Measurements from ENCODE around the gene WDR64.

WDR64 gene

DNA sequence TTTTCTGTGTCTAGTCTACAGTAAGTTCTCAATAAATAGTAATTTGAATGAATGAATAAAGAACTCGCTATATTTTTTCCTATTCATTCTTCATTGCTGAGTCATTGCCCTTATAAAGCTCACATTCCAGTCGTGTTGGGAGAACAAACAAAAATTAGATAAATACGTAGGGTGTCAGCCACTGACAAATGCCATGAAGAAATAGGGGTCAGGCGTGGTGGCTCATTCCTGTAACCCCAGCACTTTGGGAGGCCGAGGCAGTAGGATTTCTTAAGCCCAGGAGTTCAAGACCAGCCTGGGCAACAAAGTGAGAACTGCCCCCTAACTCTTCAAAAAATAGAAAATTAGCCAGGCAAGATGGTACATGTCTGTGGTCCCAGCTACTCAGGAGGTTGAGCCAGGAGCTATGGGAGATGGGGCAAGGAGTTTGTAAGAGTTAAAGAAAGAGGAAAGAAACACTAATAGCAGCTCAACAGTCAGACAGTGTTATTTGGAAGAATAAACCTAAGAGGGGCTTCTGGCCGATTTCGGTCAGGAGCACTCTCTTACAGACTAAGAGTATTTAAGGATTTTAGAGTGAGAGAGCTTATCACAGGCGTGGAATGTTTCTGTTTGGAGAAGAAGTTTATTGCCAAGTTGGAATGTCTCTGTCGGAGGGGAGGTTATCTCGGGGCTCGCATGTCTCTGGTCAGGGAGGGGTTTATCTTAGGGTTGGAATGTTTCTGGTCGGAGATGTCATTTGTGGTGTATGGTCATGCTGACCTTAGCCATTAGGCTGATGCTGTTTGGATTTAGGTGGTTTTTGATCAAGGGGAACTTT lies 10.1 kb upstream of the WDR64 start:
- no peaks in the 10 kb centered on the region for H3K9me3 ChIP-seq (ENCODE audit: insufficient read depth, low read length, severe bottlenecking)
- peaks cover 30% of the 10 kb centered on the region for H3K79me2 ChIP-seq (ENCODE audit: insufficient read depth, low read length)
- H3K27ac ChIP-seq (ENCODE audit: low read length), result no peak overlapping the region
- peaks cover 28% of the 10 kb centered on the region for H3K4me1 ChIP-seq (ENCODE audit: insufficient read depth, low read length)
- H3K36me3 ChIP-seq (ENCODE audit: insufficient read depth, low read length), result peaks cover 5% of the 10 kb centered on the region
- no peaks in the 10 kb centered on the region for H3K27me3 ChIP-seq (ENCODE audit: insufficient read depth, low read length, poor library complexity)
- TF ChIP-seq EZH2 (IDR thresholded peaks at IDR 0.05; ENCODE audit: borderline replicate concordance, low read depth, low read length, severe bottlenecking) (no peak), CTCF (IDR thresholded peaks at IDR 0.05; ENCODE audit: borderline replicate concordance, extremely low read depth, low read length, poor library complexity, severe bottlenecking) (no peak)
- no peak overlapping the region for H2AFZ ChIP-seq (ENCODE audit: low read depth, low read length)
- DNase-seq (no peak), ATAC-seq (ENCODE audit: insufficient read depth, low read depth) (no peak)
- H3K4me2 ChIP-seq (ENCODE audit: insufficient read depth, low read length), result no peak overlapping the region
- H3K4me3 ChIP-seq (ENCODE audit: low read depth in 1 of 2, low read length in 2 of 2), result no peak overlapping the region
- H4K20me1 ChIP-seq (ENCODE audit: insufficient read depth, low read length), result no peaks in the 10 kb centered on the region
- H3K9ac ChIP-seq (ENCODE audit: low read depth, low read length), result no peak overlapping the region

DNA sequence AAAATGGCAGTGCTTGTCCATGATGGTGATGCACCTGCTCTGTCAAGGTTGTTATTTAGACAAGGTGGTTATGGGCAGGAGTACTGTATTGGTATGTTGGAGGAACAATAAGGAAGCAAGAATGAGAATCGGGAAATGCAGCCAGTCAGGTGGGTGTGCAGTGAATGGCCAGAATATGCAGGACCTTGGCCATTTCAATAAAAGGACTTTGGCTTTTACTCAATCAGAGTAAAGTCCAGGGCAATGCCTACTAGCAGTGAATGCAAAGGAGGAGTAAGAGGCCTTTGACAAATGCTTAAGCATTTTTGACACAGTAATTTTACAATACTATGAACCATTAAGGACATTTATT lies 9.5 kb upstream of the WDR64 start:
- DNase-seq (no peak), ATAC-seq (ENCODE audit: insufficient read depth, low read depth) (no peak)
- Histone ChIP-seq H3K27me3 (ENCODE audit: insufficient read depth, low read length, poor library complexity) (no peaks in the 10 kb centered on the region), H3K9ac (ENCODE audit: low read depth, low read length) (no peak overlapping the region), H3K4me3 (ENCODE audit: low read depth in 1 of 2, low read length in 2 of 2) (no peak overlapping the region), H3K4me2 (ENCODE audit: insufficient read depth, low read length) (no peak overlapping the region), H4K20me1 (ENCODE audit: insufficient read depth, low read length) (no peaks in the 10 kb centered on the region), H3K27ac (ENCODE audit: low read length) (no peak overlapping the region), H3K79me2 (ENCODE audit: insufficient read depth, low read length) (peaks cover 24% of the 10 kb centered on the region), H3K36me3 (ENCODE audit: insufficient read depth, low read length) (no peaks in the 10 kb centered on the region; the same call in 1 of the 2 replicates), H3K9me3 (ENCODE audit: insufficient read depth, low read length, severe bottlenecking) (no peaks in the 10 kb centered on the region), H2AFZ (ENCODE audit: low read depth, low read length) (no peak overlapping the region), H3K4me1 (ENCODE audit: insufficient read depth, low read length) (peaks cover 22% of the 10 kb centered on the region)
- TF ChIP-seq CTCF (IDR thresholded peaks at IDR 0.05; ENCODE audit: borderline replicate concordance, extremely low read depth, low read length, poor library complexity, severe bottlenecking), result no peak
- no peak for TF ChIP-seq EZH2 (IDR thresholded peaks at IDR 0.05; ENCODE audit: borderline replicate concordance, low read depth, low read length, severe bottlenecking)

DNA sequence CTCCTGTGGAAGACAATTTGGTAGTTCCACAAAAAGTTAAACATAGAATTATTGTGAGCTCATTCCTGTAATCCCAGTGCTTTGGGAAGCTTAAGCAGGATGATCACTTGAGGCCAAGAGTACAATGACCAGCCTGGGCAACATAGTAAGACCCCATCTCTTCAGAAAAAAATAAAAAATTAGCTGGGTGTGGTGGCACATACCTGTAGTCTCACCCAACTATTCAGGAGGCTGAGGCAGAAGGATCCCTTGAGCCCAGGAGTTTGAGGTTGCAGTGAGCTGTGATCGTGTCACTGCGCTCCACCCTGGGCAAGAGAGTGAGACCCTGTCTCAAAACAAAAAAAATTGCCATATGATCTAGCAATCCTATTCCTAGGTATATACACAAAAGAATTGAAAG lies 7.8 kb upstream of the WDR64 start:
- Histone ChIP-seq H3K9me3 (ENCODE audit: insufficient read depth, low read length, severe bottlenecking) (no peaks in the 10 kb centered on the region), H3K9ac (ENCODE audit: low read depth, low read length) (no peak overlapping the region), H3K4me2 (ENCODE audit: insufficient read depth, low read length) (no peak overlapping the region), H3K79me2 (ENCODE audit: insufficient read depth, low read length) (peaks cover 7% of the 10 kb centered on the region), H3K4me1 (ENCODE audit: insufficient read depth, low read length) (peaks cover 7% of the 10 kb centered on the region), H3K27me3 (ENCODE audit: insufficient read depth, low read length, poor library complexity) (no peaks in the 10 kb centered on the region), H4K20me1 (ENCODE audit: insufficient read depth, low read length) (no peaks in the 10 kb centered on the region), H3K27ac (ENCODE audit: low read length) (no peak overlapping the region), H3K36me3 (ENCODE audit: insufficient read depth, low read length) (no peaks in the 10 kb centered on the region; the same call in 1 of the 2 replicates), H3K4me3 (ENCODE audit: low read depth in 1 of 2, low read length in 2 of 2) (no peak overlapping the region), H2AFZ (ENCODE audit: low read depth, low read length) (no peak overlapping the region)
- DNase-seq (no peak), ATAC-seq (ENCODE audit: insufficient read depth, low read depth) (no peak)
- TF ChIP-seq CTCF (IDR thresholded peaks at IDR 0.05; ENCODE audit: borderline replicate concordance, extremely low read depth, low read length, poor library complexity, severe bottlenecking) (no peak), EZH2 (IDR thresholded peaks at IDR 0.05; ENCODE audit: borderline replicate concordance, low read depth, low read length, severe bottlenecking) (no peak)
